ENCODE measurements around the gene TENM3.

DNA sequence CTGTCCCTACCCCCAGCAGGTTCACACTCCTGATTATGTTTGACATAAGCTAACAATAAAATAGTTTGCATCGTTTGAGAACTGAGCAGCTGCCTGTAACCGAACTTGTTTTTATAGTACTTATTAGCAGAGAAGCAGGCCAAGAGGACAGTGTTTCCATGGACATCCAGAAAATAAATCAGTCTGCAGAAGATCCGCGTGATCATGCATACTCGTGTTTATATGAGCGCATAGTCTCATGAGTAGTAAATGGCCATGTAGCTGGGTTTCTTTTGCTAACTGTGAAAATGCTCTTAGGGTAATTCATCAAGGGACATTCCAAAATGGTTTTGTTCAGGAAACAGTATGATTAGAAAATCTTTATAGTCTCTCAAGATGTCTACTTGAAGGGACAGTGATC is 384.8 kb downstream of the TENM3 start:
- TF ChIP-seq, protein P1, sequence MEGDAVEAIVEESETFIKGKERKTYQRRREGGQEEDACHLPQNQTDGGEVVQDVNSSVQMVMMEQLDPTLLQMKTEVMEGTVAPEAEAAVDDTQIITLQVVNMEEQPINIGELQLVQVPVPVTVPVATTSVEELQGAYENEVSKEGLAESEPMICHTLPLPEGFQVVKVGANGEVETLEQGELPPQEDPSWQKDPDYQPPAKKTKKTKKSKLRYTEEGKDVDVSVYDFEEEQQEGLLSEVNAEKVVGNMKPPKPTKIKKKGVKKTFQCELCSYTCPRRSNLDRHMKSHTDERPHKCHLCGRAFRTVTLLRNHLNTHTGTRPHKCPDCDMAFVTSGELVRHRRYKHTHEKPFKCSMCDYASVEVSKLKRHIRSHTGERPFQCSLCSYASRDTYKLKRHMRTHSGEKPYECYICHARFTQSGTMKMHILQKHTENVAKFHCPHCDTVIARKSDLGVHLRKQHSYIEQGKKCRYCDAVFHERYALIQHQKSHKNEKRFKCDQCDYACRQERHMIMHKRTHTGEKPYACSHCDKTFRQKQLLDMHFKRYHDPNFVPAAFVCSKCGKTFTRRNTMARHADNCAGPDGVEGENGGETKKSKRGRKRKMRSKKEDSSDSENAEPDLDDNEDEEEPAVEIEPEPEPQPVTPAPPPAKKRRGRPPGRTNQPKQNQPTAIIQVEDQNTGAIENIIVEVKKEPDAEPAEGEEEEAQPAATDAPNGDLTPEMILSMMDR (IDR thresholded peaks at IDR 0.05; ENCODE audit: control extremely low read depth in 1 of 3, insufficient read depth in 1 of 3, low read depth in 1 of 3, low read length in 3 of 3), result no peak
- TF ChIP-seq POLR2AphosphoS5 (IDR thresholded peaks at IDR 0.05; ENCODE audit: low read depth, low read length), result no peak
- TF ChIP-seq SRF (IDR thresholded peaks at IDR 0.05; ENCODE audit: low read depth, low read length), result no peak
- TF ChIP-seq EZH2 (IDR thresholded peaks at IDR 0.05; ENCODE audit: low read depth, low read length, severe bottlenecking), result no peak
- TF ChIP-seq, protein P2, sequence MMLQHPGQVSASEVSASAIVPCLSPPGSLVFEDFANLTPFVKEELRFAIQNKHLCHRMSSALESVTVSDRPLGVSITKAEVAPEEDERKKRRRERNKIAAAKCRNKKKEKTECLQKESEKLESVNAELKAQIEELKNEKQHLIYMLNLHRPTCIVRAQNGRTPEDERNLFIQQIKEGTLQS (IDR thresholded peaks at IDR 0.05; ENCODE audit: insufficient read depth, low read depth, low read length), result no peak
- TF ChIP-seq, protein P3, sequence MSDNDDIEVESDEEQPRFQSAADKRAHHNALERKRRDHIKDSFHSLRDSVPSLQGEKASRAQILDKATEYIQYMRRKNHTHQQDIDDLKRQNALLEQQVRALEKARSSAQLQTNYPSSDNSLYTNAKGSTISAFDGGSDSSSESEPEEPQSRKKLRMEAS (IDR thresholded peaks at IDR 0.05), result no peak
- TF ChIP-seq POLR2A (IDR thresholded peaks at IDR 0.05; ENCODE audit: control extremely low read depth in 1 of 2, low read depth in 2 of 2, low read length in 2 of 2), result no peak
- TF ChIP-seq TAF7 (optimal IDR thresholded peaks at IDR 0.05; ENCODE audit: borderline replicate concordance, low read depth, low read length), result no peak
- TF ChIP-seq RFX5 (IDR thresholded peaks at IDR 0.05; ENCODE audit: borderline replicate concordance, low read depth, low read length), result no peak
